PC-9 (cell line): ENCODE data around the gene RAB4A. TPM values are rescaled to one million over a fixed set of nuclear protein-coding genes. Genes with fewer than 3 reads are reported as not detected.

Source experiments
- BruUV-seq: library from RNA; stranded (reverse); fragments of 400-500 nt; replicated peaks from 2 replicates; lab custom pipeline; 2021; lab: Mats Ljungman, UMichigan
- CTCF ChIA-PET: fragments of 300-600 bp; sonication (Branson Sonifier 250); formaldehyde crosslinking; loops from one replicate; lab custom pipeline; 2022; ENCODE audit warnings: antibody characterized with exemption; lab: Charles Lee
- POLR2A ChIA-PET: fragments of 300-600 bp; sonication (Branson Sonifier 250); formaldehyde crosslinking; loops from one replicate; lab custom pipeline; 2022; ENCODE audit warnings: antibody characterized with exemption; ENCODE audit not compliant: unreplicated experiment; lab: Charles Lee
- DNase-seq, 2 experiments: peaks; one replicate each; pipeline versions ENCODE4 v3.0.0 to v3.0.0-alpha.2; 2015 to 2022; ENCODE audit warnings: mixed read lengths in 1 of 2
- H2AFZ ChIP-seq: fragments of 200-600 bp; sonication (generic); 2 replicates; pipeline ENCODE4 v1.8.1; 2017; ENCODE audit warnings: antibody characterized with exemption
- H3F3A ChIP-seq: fragments of 200-600 bp; sonication (generic); 2 replicates; pipeline ENCODE4 v1.8.1; 2017; ENCODE audit warnings: antibody characterized with exemption, mild to moderate bottlenecking, low read depth; ENCODE audit not compliant: insufficient read depth
- H3K27ac ChIP-seq: fragments of 200-600 bp; sonication (generic); 2 replicates; pipeline ENCODE4 v1.6.1; 2016; ENCODE audit warnings: mixed run types
- H3K27me3 ChIP-seq: fragments of 200-600 bp; sonication (generic); 2 replicates; pipeline ENCODE4 v1.6.1; 2016; ENCODE audit warnings: low read depth, mixed run types; ENCODE audit not compliant: insufficient read depth
- H3K36me3 ChIP-seq: fragments of 200-600 bp; sonication (generic); 2 replicates; pipeline ENCODE4 v1.6.1; 2016; ENCODE audit warnings: low read depth, mixed run types
- H3K4me1 ChIP-seq: fragments of 200-600 bp; sonication (generic); replicated peaks from 2 replicates; pipeline ENCODE4 v1.6.1; 2016; ENCODE audit warnings: mixed run types; ENCODE audit not compliant: insufficient read depth
- H3K4me2 ChIP-seq: fragments of 200-600 bp; sonication (generic); 2 replicates; pipeline ENCODE4 v1.6.1; 2017; ENCODE audit warnings: mixed run types
- H3K4me3 ChIP-seq: fragments of 200-600 bp; sonication (generic); 2 replicates; pipeline ENCODE4 v1.6.1; 2016; ENCODE audit warnings: mixed run types
- H3K79me2 ChIP-seq: fragments of 200-600 bp; sonication (generic); 2 replicates; pipeline ENCODE4 v1.6.1; 2017; ENCODE audit warnings: low read depth, mixed run types
- H3K9me2 ChIP-seq: fragments of 200-600 bp; sonication (generic); 2 replicates; pipeline ENCODE4 v1.8.1; 2017; ENCODE audit warnings: mild to moderate bottlenecking; ENCODE audit not compliant: insufficient read depth
- H3K9me3 ChIP-seq: fragments of 200-600 bp; sonication (generic); 2 replicates; pipeline ENCODE4 v1.8.1; 2016; ENCODE audit warnings: low read depth; ENCODE audit not compliant: insufficient read depth
- H4K20me1 ChIP-seq: fragments of 200-600 bp; sonication (generic); 2 replicates; pipeline ENCODE4 v1.8.1; 2017; ENCODE audit not compliant: insufficient read depth
- CTCF ChIP-seq: fragments of 200-600 bp; sonication (generic); conservative IDR thresholded peaks from 2 replicates; pipeline ENCODE4 v1.6.1; 2017; ENCODE audit warnings: mixed run types, antibody characterized with exemption, mild to moderate bottlenecking, moderate library complexity
- EZH2 ChIP-seq: fragments of 200-600 bp; sonication (generic); IDR thresholded peaks from 2 replicates; pipeline ENCODE4 v1.8.0; 2017; ENCODE audit warnings: antibody characterized with exemption, low read depth
- intact Hi-C: fragments of 100-400 bp; cut with micrococcal nuclease; formaldehyde crosslinking; loops from one replicate; pipeline ENCODE4 v1.10.0; 2022; ENCODE audit not compliant: unreplicated experiment
- total RNA-seq: library from RNA; stranded (reverse); gene quantifications from 2 replicates; pipeline ENCODE4 v1.2.3, GENCODE V29; 2021

RAB4A gene
- total RNA-seq, 1 experiment from 2014 or later: 29.0 TPM

GRCh38 chr1:229293528-229294204 lies 22.8 kb downstream of the RAB4A start:
- Histone ChIP-seq H3K27me3 (no peaks in the 10 kb centered on the region), H3K27ac (no peak overlapping the region), H3K9me2 (no peaks in the 10 kb centered on the region), H3F3A (no peaks in the 10 kb centered on the region), H3K79me2 (no peaks in the 10 kb centered on the region), H4K20me1 (peaks cover 2% of the 10 kb centered on the region; the same call in 1 of the 2 replicates), H3K36me3 (no peaks in the 10 kb centered on the region), H3K4me3 (no peak overlapping the region), H3K4me1 (no peaks in the 10 kb centered on the region), H3K9me3 (no peaks in the 10 kb centered on the region), H3K4me2 (no peak overlapping the region), H2AFZ (no peak overlapping the region)
- POLR2A ChIA-PET: no interaction called here
- no TSS peak for BruUV-seq
- intact Hi-C loops: no loop called here
- DNase-seq: no peak
- CTCF ChIA-PET: no interaction called here
- no peak for TF ChIP-seq CTCF
- no peak for TF ChIP-seq EZH2

- no peak overlapping the region for H3K4me2 ChIP-seq
- no peak overlapping the region for H2AFZ ChIP-seq
- H3K9me2 ChIP-seq: no peaks in the 10 kb centered on the region
- H3F3A ChIP-seq: no peaks in the 10 kb centered on the region
- no peaks in the 10 kb centered on the region for H3K4me1 ChIP-seq
- no peaks in the 10 kb centered on the region for H3K79me2 ChIP-seq
- TF ChIP-seq CTCF: no peak
- H3K9me3 ChIP-seq: no peaks in the 10 kb centered on the region
- H3K27me3 ChIP-seq: no peaks in the 10 kb centered on the region
- no peak for DNase-seq
- H4K20me1 ChIP-seq: no peaks in the 10 kb centered on the region
- no peaks in the 10 kb centered on the region for H3K36me3 ChIP-seq
- intact Hi-C loops: no loop called here
- BruUV-seq: no TSS peak
- H3K4me3 ChIP-seq: no peak overlapping the region
- H3K27ac ChIP-seq: no peak overlapping the region
- POLR2A ChIA-PET: no interaction called here
- CTCF ChIA-PET: no interaction called here
Measured at GRCh38 chr1:229295745-229296144, 24.8 kb downstream of the RAB4A start.

- Histone ChIP-seq H3K27ac (no peak overlapping the region), H3K9me3 (no peaks in the 10 kb centered on the region), H4K20me1 (no peaks in the 10 kb centered on the region), H3K4me2 (no peak overlapping the region), H2AFZ (no peak overlapping the region), H3K4me3 (no peak overlapping the region), H3K36me3 (no peaks in the 10 kb centered on the region), H3K27me3 (no peaks in the 10 kb centered on the region), H3K79me2 (no peaks in the 10 kb centered on the region), H3K4me1 (no peaks in the 10 kb centered on the region), H3F3A (no peaks in the 10 kb centered on the region), H3K9me2 (no peaks in the 10 kb centered on the region)
- peak in 1 of 2 experiments; percentile 55 for DNase-seq
- intact Hi-C loops: no loop called here
- POLR2A ChIA-PET: no interaction called here
- CTCF ChIA-PET: no interaction called here
- TF ChIP-seq EZH2 (no peak), CTCF (no peak)
- no TSS peak for BruUV-seq
Measured at GRCh38 chr1:229296541-229296941, 25.6 kb downstream of the RAB4A start.
